ENCODE data around the gene GAS2L2.
"Not testable (repeated sequence)": the region's sequence is repeated elsewhere in the genome, so short reads cannot be mapped to it uniquely, and the experiment has no call there.

GAS2L2 gene

GRCh38 chr17:35726127-35726952 is 26.7 kb downstream of the GAS2L2 start:
- DNase-seq: no peak

- DNase-seq: no peak
These were observed 27.3 kb downstream of the GAS2L2 start for GRCh38 chr17:35725802-35726126.

- DNase-seq: no peak
These were observed 28.0 kb downstream of the GAS2L2 start for GRCh38 chr17:35725058-35725457.

GRCh38 chr17:35723735-35724134 is 29.3 kb downstream of the GAS2L2 start:
- no peak for DNase-seq

- no peak for DNase-seq
These were observed 35.6 kb downstream of the GAS2L2 start for GRCh38 chr17:35717475-35717874.

GRCh38 chr17:35716897-35717465 is 36.1 kb downstream of the GAS2L2 start:
- no peak for DNase-seq

GRCh38 chr17:35716173-35716572 is 36.9 kb downstream of the GAS2L2 start:
- DNase-seq: no peak

GRCh38 chr17:35715416-35715815 is 37.6 kb downstream of the GAS2L2 start:
- DNase-seq: no peak

GRCh38 chr17:35714988-35715387 is 38.1 kb downstream of the GAS2L2 start:
- DNase-seq: no peak

GRCh38 chr17:35713069-35713728 is 39.8 kb downstream of the GAS2L2 start:
- no peak for DNase-seq

- DNase-seq: no peak
These were observed 42.1 kb downstream of the GAS2L2 start for GRCh38 chr17:35710950-35711349.

GRCh38 chr17:35709874-35710273 is 43.2 kb downstream of the GAS2L2 start:
- DNase-seq: no peak

GRCh38 chr17:35708951-35709350 is 44.1 kb downstream of the GAS2L2 start:
- DNase-seq: no peak

- DNase-seq: no peak
These were observed 44.9 kb downstream of the GAS2L2 start for GRCh38 chr17:35708149-35708548.

GRCh38 chr17:35705705-35706104 is 47.3 kb downstream of the GAS2L2 start:
- DNase-seq: no peak

- DNase-seq: no peak
These were observed 47.8 kb downstream of the GAS2L2 start for GRCh38 chr17:35705230-35705629.

GRCh38 chr17:35703308-35703707 is 49.7 kb downstream of the GAS2L2 start:
- DNase-seq: not testable (repeated sequence)

GRCh38 chr17:35701491-35701890 is 51.5 kb downstream of the GAS2L2 start:
- no peak for DNase-seq

- DNase-seq: no peak
These were observed 52.9 kb downstream of the GAS2L2 start for GRCh38 chr17:35700150-35700549.

- DNase-seq: no peak
These were observed 54.2 kb downstream of the GAS2L2 start for GRCh38 chr17:35698800-35699199.

GRCh38 chr17:35695613-35696012 is 57.4 kb downstream of the GAS2L2 start:
- no peak for DNase-seq

GRCh38 chr17:35694906-35695305 is 58.1 kb downstream of the GAS2L2 start:
- no peak for DNase-seq
